ENCODE measurements around the gene MLEC.

Gene MLEC

GRCh38 chr12:120739821-120740613, 53.1 kb downstream of the MLEC start:
- Histone ChIP-seq H3K4me1 (ENCODE audit: control insufficient read depth, low read length) (no peaks in the 10 kb centered on the region), H3F3A (ENCODE audit: control insufficient read depth, insufficient read depth) (no peaks in the 10 kb centered on the region), H3K27ac (ENCODE audit: low read depth, low read length) (no peak overlapping the region), H3K4me3 (ENCODE audit: low read length) (no peak overlapping the region), H3K27me3 (ENCODE audit: control insufficient read depth, low read length) (no peaks in the 10 kb centered on the region), H3K9me2 (replicated peaks; ENCODE audit: control insufficient read depth, low read length) (no peaks in the 10 kb centered on the region), H3K36me3 (ENCODE audit: control insufficient read depth, low read length) (no peaks in the 10 kb centered on the region), H3K4me2 (ENCODE audit: low read length) (no peak overlapping the region), H4K20me1 (ENCODE audit: control insufficient read depth, insufficient read depth, low read depth, low read length) (no peaks in the 10 kb centered on the region), H3K79me2 (ENCODE audit: control insufficient read depth, low read length) (no peaks in the 10 kb centered on the region), H3K9me3 (ENCODE audit: control insufficient read depth, insufficient read depth, low read length) (no peaks in the 10 kb centered on the region)
- no peak for TF ChIP-seq CTCF (IDR thresholded peaks at IDR 0.05; ENCODE audit: low read depth, low read length, poor library complexity, severe bottlenecking)
- no peak for TF ChIP-seq EZH2phosphoT487 (IDR thresholded peaks at IDR 0.05; ENCODE audit: borderline replicate concordance, low read length)

GRCh38 chr12:120740871-120741270, 53.9 kb downstream of the MLEC start:
- H3K9me2 ChIP-seq (replicated peaks; ENCODE audit: control insufficient read depth, low read length): no peaks in the 10 kb centered on the region
- no peaks in the 10 kb centered on the region for H3K36me3 ChIP-seq (ENCODE audit: control insufficient read depth, low read length)
- H3K4me3 ChIP-seq (ENCODE audit: low read length): no peak overlapping the region
- H3K27me3 ChIP-seq (ENCODE audit: control insufficient read depth, low read length): no peaks in the 10 kb centered on the region
- no peaks in the 10 kb centered on the region for H3F3A ChIP-seq (ENCODE audit: control insufficient read depth, insufficient read depth)
- no peaks in the 10 kb centered on the region for H4K20me1 ChIP-seq (ENCODE audit: control insufficient read depth, insufficient read depth, low read depth, low read length)
- no peaks in the 10 kb centered on the region for H3K4me1 ChIP-seq (ENCODE audit: control insufficient read depth, low read length)
- H3K4me2 ChIP-seq (ENCODE audit: low read length): no peak overlapping the region
- TF ChIP-seq CTCF (IDR thresholded peaks at IDR 0.05; ENCODE audit: low read depth, low read length, poor library complexity, severe bottlenecking) (no peak), EZH2phosphoT487 (IDR thresholded peaks at IDR 0.05; ENCODE audit: borderline replicate concordance, low read length) (no peak)
- H3K27ac ChIP-seq (ENCODE audit: low read depth, low read length): no peak overlapping the region
- no peaks in the 10 kb centered on the region for H3K79me2 ChIP-seq (ENCODE audit: control insufficient read depth, low read length)
- no peaks in the 10 kb centered on the region for H3K9me3 ChIP-seq (ENCODE audit: control insufficient read depth, insufficient read depth, low read length)

- no peaks in the 10 kb centered on the region for H3K9me3 ChIP-seq (ENCODE audit: control insufficient read depth, insufficient read depth, low read length)
- no peak overlapping the region for H3K4me3 ChIP-seq (ENCODE audit: low read length)
- no peaks in the 10 kb centered on the region for H3K27me3 ChIP-seq (ENCODE audit: control insufficient read depth, low read length)
- TF ChIP-seq EZH2phosphoT487 (IDR thresholded peaks at IDR 0.05; ENCODE audit: borderline replicate concordance, low read length) (no peak), CTCF (IDR thresholded peaks at IDR 0.05; ENCODE audit: low read depth, low read length, poor library complexity, severe bottlenecking) (no peak)
- no peaks in the 10 kb centered on the region for H3K79me2 ChIP-seq (ENCODE audit: control insufficient read depth, low read length)
- H3K9me2 ChIP-seq (replicated peaks; ENCODE audit: control insufficient read depth, low read length): no peaks in the 10 kb centered on the region
- H3K36me3 ChIP-seq (ENCODE audit: control insufficient read depth, low read length): no peaks in the 10 kb centered on the region
- H3K27ac ChIP-seq (ENCODE audit: low read depth, low read length): no peak overlapping the region
- no peaks in the 10 kb centered on the region for H3F3A ChIP-seq (ENCODE audit: control insufficient read depth, insufficient read depth)
- no peak overlapping the region for H3K4me2 ChIP-seq (ENCODE audit: low read length)
- H3K4me1 ChIP-seq (ENCODE audit: control insufficient read depth, low read length): no peaks in the 10 kb centered on the region
- no peaks in the 10 kb centered on the region for H4K20me1 ChIP-seq (ENCODE audit: control insufficient read depth, insufficient read depth, low read depth, low read length)
These were observed 54.8 kb downstream of the MLEC start for GRCh38 chr12:120741476-120742421.
